Mesodermal cell (in vitro differentiated cells): ENCODE results near the gene BUB1B.

Experiments used
- H3K27ac ChIP-seq: 2 replicates; pipeline ENCODE4 v1.7.0; 2013; ENCODE audit warnings: mild to moderate bottlenecking, low read depth, low read length, moderate library complexity; ENCODE audit not compliant: severe bottlenecking
- H3K36me3 ChIP-seq: 2 replicates; pipeline ENCODE4 v1.7.1; 2013; ENCODE audit warnings: mild to moderate bottlenecking, low read length, moderate library complexity; ENCODE audit not compliant: control insufficient read depth, insufficient read depth
- H3K4me1 ChIP-seq: one replicate; pipeline ENCODE4 v1.7.1; 2013; ENCODE audit warnings: mild to moderate bottlenecking, low read length; ENCODE audit not compliant: insufficient read depth, control insufficient read depth, poor library complexity, severe bottlenecking
- H3K4me3 ChIP-seq: 2 replicates; pipeline ENCODE4 v1.7.0; 2013; ENCODE audit warnings: low read length, control low read depth, mild to moderate bottlenecking; ENCODE audit not compliant: insufficient read depth, poor library complexity, severe bottlenecking; ENCODE audit errors: extremely low read depth
- H3K9me3 ChIP-seq: 2 replicates; pipeline ENCODE4 v1.7.1; 2013; ENCODE audit warnings: mild to moderate bottlenecking, low read length, moderate library complexity; ENCODE audit not compliant: control insufficient read depth
- WGBS, 2 experiments: methylation state at CpG; one replicate each; pipeline ENCODE4 v1.1.5; 2013; ENCODE audit warnings: missing lambda C conversion rate in 2 of 2; ENCODE audit not compliant: insufficient coverage in 2 of 2; 5-methylcytosine and 5-hydroxymethylcytosine counted together

Gene BUB1B

GRCh38 chr15:40255033-40255432 is 94.2 kb downstream of the BUB1B start:
- 100% methylated on average over 4 of the region's 4 CpGs; no CpG with 5 or more reads in 1 of the 2 experiments for WGBS, 2 experiments

GRCh38 chr15:40256638-40257235 is 95.9 kb downstream of the BUB1B start:
- peak overlapping the region; percentile 29 for H3K27ac ChIP-seq
- no peaks in the 10 kb centered on the region for H3K9me3 ChIP-seq
- 85 to 87% methylated on average over 16 to 17 of the region's 17 CpGs for WGBS, 2 experiments
- H3K36me3 ChIP-seq: no peaks in the 10 kb centered on the region
- peaks cover 38% of the 10 kb centered on the region for H3K4me1 ChIP-seq
- H3K4me3 ChIP-seq: no peak overlapping the region

More at GRCh38 chr15:40255033-40255432, 94.2 kb downstream of the BUB1B start:
- H3K4me3 ChIP-seq: no peak overlapping the region
- H3K4me1 ChIP-seq: peaks cover 45% of the 10 kb centered on the region
- no peak overlapping the region for H3K27ac ChIP-seq
- H3K36me3 ChIP-seq: no peaks in the 10 kb centered on the region
- H3K9me3 ChIP-seq: no peaks in the 10 kb centered on the region

- H3K36me3 ChIP-seq: no peaks in the 10 kb centered on the region
- WGBS, 2 experiments: 82 to 83% methylated on average over 9 of the region's 9 CpGs
- peaks cover 39% of the 10 kb centered on the region for H3K4me1 ChIP-seq
- no peaks in the 10 kb centered on the region for H3K9me3 ChIP-seq
- peak overlapping the region; percentile 71 for H3K27ac ChIP-seq
- no peak overlapping the region for H3K4me3 ChIP-seq
Measured at GRCh38 chr15:40257656-40258450, 97.0 kb downstream of the BUB1B start.

- peak overlapping the region; percentile 71 for H3K27ac ChIP-seq
- WGBS, 2 experiments: 34 to 48% methylated on average over 7 to 8 of the region's 8 CpGs
- H3K36me3 ChIP-seq: no peaks in the 10 kb centered on the region
- H3K4me3 ChIP-seq: no peak overlapping the region
- H3K9me3 ChIP-seq: no peaks in the 10 kb centered on the region
- peaks cover 46% of the 10 kb centered on the region for H3K4me1 ChIP-seq
Measured at GRCh38 chr15:40258544-40258943, 97.7 kb downstream of the BUB1B start.

GRCh38 chr15:40259021-40259420 is 98.2 kb downstream of the BUB1B start:
- 78 to 86% methylated on average over 5 to 6 of the region's 7 CpGs for WGBS, 2 experiments
- Histone ChIP-seq H3K27ac (no peak overlapping the region), H3K9me3 (no peaks in the 10 kb centered on the region), H3K4me1 (peaks cover 51% of the 10 kb centered on the region), H3K36me3 (no peaks in the 10 kb centered on the region), H3K4me3 (no peak overlapping the region)

GRCh38 chr15:40263024-40263754 is 102.3 kb downstream of the BUB1B start:
- Histone ChIP-seq H3K9me3 (no peaks in the 10 kb centered on the region), H3K36me3 (no peaks in the 10 kb centered on the region), H3K27ac (no peak overlapping the region), H3K4me1 (peaks cover 59% of the 10 kb centered on the region), H3K4me3 (no peak overlapping the region)
- 93 to 97% methylated on average over 11 to 12 of the region's 12 CpGs for WGBS, 2 experiments

- 92 to 93% methylated on average over 8 to 11 of the region's 16 CpGs for WGBS, 2 experiments
- H3K4me3 ChIP-seq: no peak overlapping the region
- no peaks in the 10 kb centered on the region for H3K36me3 ChIP-seq
- H3K9me3 ChIP-seq: no peaks in the 10 kb centered on the region
- H3K27ac ChIP-seq: no peak overlapping the region
- H3K4me1 ChIP-seq: peaks cover 50% of the 10 kb centered on the region
Measured at GRCh38 chr15:40264321-40265153, 103.7 kb downstream of the BUB1B start.

GRCh38 chr15:40265355-40265754 is 104.5 kb downstream of the BUB1B start:
- no peaks in the 10 kb centered on the region for H3K36me3 ChIP-seq
- no peak overlapping the region for H3K27ac ChIP-seq
- peaks cover 50% of the 10 kb centered on the region for H3K4me1 ChIP-seq
- no peak overlapping the region for H3K4me3 ChIP-seq
- WGBS, 2 experiments: 71 to 76% methylated on average over 4 to 10 of the region's 10 CpGs
- no peaks in the 10 kb centered on the region for H3K9me3 ChIP-seq

GRCh38 chr15:40265875-40266274 is 105.0 kb downstream of the BUB1B start:
- H3K4me3 ChIP-seq: no peak overlapping the region
- no peaks in the 10 kb centered on the region for H3K36me3 ChIP-seq
- H3K27ac ChIP-seq: peak overlapping the region; percentile 73
- peaks cover 50% of the 10 kb centered on the region for H3K4me1 ChIP-seq
- 96 to 97% methylated on average over 19 to 20 of the region's 20 CpGs for WGBS, 2 experiments
- no peaks in the 10 kb centered on the region for H3K9me3 ChIP-seq

GRCh38 chr15:40266828-40267304 is 106.0 kb downstream of the BUB1B start:
- Histone ChIP-seq H3K4me3 (no peak overlapping the region), H3K4me1 (peaks cover 50% of the 10 kb centered on the region), H3K27ac (peak overlapping the region; percentile 73), H3K9me3 (no peaks in the 10 kb centered on the region), H3K36me3 (no peaks in the 10 kb centered on the region)
- WGBS, 2 experiments: 15 to 46% methylated on average over 3 to 4 of the region's 7 CpGs
